Activated CD4-positive, alpha-beta T cell treated with anti-CD3 and anti-CD28 coated beads, Interleukin-2, Interleukin-4, amounts not matched to agents 100 ng/mL and 50 ng/mL, durations not matched to agents 16 hours and 8 hours (primary cell): ENCODE measurements around the gene FLNB.

Experiments
- DNase-seq: peaks from one replicate; pipeline ENCODE4 v3.0.0-alpha.2; 2020; ENCODE audit warnings: low spot score

Gene FLNB

GRCh38 chr3:58164199-58164879 is 156.1 kb downstream of the FLNB start:
- no peak for DNase-seq

- no peak for DNase-seq
These were observed 156.9 kb downstream of the FLNB start for GRCh38 chr3:58164906-58165821.

- DNase-seq = peak; percentile 73
These were observed 159.5 kb downstream of the FLNB start for GRCh38 chr3:58167431-58168351.

GRCh38 chr3:58168498-58168897 is 160.3 kb downstream of the FLNB start:
- DNase-seq = no peak

GRCh38 chr3:58169371-58169770 is 161.1 kb downstream of the FLNB start:
- DNase-seq = no peak

- DNase-seq = no peak
These were observed 162.2 kb downstream of the FLNB start for GRCh38 chr3:58170376-58170775.

- no peak for DNase-seq
These were observed 162.9 kb downstream of the FLNB start for GRCh38 chr3:58171126-58171525.

- DNase-seq = no peak
These were observed 164.9 kb downstream of the FLNB start for GRCh38 chr3:58173029-58173668.

GRCh38 chr3:58173669-58174398 is 165.6 kb downstream of the FLNB start:
- peak; percentile 12 for DNase-seq

- DNase-seq = no peak
These were observed 166.9 kb downstream of the FLNB start for GRCh38 chr3:58175187-58175436.

GRCh38 chr3:58175437-58176184 is 167.4 kb downstream of the FLNB start:
- DNase-seq = no peak

- DNase-seq = no peak
These were observed 167.9 kb downstream of the FLNB start for GRCh38 chr3:58176185-58176530.

GRCh38 chr3:58176827-58177489 is 168.7 kb downstream of the FLNB start:
- no peak for DNase-seq

GRCh38 chr3:58177747-58178527 is 169.7 kb downstream of the FLNB start:
- peak; percentile 90 for DNase-seq

- peak; percentile 42 for DNase-seq
These were observed 170.5 kb downstream of the FLNB start for GRCh38 chr3:58178528-58179234.

GRCh38 chr3:58179235-58180098 is 171.2 kb downstream of the FLNB start:
- no peak for DNase-seq

GRCh38 chr3:58180099-58180880 is 172.1 kb downstream of the FLNB start:
- no peak for DNase-seq
